Activated T-cell treated with anti-CD3 and anti-CD28 coated beads, Interleukin-2, amount 50 U/mL, for 1 hour (primary cell): ENCODE data around the gene G3BP1.
A peak's percentile ranks its signal among the peaks of the same experiment; 100 is the strongest.
"Not testable (repeated sequence)": the region's sequence is repeated elsewhere in the genome, so short reads cannot be mapped to it uniquely, and the experiment has no call there.

ENCODE experiments used
- DNase-seq: peaks from one replicate; pipeline ENCODE4 v3.0.0-alpha.2; 2020

G3BP1 gene

DNA sequence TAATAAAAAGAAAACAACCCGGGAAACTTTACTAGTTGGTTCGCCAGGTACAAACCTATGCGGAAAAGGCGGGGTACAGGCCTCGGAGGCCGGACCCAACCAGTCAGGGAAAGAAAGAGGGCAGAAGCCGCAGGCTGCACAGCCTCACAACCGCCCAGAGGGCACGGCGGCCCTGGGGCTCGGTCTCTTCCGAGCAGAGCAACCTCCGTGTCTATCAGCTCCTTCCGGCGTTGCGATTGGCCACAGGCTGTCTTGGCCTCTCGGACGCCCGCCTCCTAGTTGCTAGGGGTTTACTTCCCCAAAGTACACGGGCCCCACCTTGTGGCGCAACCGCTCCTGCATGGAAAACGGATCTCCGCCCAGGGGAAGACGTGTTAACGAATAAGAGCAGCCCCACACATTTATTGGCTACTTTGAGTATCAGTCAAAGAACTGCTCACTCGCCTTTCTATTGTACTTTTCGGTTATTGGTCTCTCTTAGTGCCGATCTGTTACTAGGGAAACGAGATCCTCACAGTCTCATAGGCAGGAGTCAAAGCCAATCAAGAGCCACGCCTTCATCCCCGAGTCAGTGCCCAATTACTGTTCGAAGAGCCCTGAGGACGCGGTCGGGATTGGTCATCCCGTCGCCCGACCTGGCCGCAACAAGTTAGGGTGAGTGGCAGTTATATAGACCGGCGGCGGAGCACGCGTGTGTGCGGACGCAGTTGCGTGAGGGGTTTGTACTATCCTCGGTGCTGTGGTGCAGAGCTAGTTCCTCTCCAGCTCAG lies at the start of gene G3BP1:
Gene G3BP1 (plus strand): TSS at position 696 of the 770 bp plus-strand sequence. CDS start 14,667 bp downstream, outside the sequence.
- DNase-seq = peak; percentile 97

DNA sequence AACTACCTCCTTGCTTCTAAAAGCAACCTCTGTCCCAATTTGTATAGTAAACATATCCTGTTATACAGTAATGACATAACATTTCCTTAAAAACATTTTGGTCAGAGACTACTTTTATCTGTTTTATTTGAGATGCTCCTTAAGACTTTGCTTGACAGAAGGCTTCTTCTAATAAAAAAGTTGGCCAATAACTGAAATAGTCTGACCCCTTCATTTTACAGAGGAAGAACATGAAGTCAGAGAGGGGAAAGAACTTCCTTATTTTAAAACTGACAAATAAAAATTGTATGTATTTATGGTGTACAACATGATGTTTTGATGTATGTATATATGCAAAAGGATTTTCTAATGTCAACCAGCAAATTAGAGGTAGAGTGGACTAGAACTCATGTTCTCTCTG lies 49.2 kb upstream of the G3BP1 start:
- no peak for DNase-seq

DNA sequence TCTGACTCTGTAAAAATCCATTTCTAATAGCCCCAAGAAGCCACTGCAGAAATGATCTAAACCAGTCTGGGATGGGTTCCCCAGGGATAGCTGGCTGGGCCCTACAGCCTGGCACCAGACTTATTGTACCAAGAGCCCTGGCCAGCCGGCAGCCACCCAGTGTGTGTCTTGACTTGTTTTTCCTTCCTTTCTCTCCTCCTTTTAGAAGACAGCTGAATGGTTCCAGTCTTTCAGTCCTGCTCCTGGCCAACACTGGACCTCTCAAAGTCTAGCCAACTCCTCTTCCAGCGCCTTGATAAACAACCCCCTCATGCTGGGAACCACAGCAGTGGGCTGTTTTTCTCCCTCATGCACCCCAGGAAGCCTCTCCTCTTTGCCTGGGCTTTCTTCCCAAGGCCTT lies 47.4 kb upstream of the G3BP1 start:
- DNase-seq = no peak

- not testable (repeated sequence) for DNase-seq
These were observed 42.2 kb upstream of the G3BP1 start for GRCh38 chr5:151729597-151729996.

GRCh38 chr5:151730381-151730780 lies 41.4 kb upstream of the G3BP1 start:
- no peak for DNase-seq

GRCh38 chr5:151733358-151734063 lies 38.2 kb upstream of the G3BP1 start:
- no peak for DNase-seq

DNA sequence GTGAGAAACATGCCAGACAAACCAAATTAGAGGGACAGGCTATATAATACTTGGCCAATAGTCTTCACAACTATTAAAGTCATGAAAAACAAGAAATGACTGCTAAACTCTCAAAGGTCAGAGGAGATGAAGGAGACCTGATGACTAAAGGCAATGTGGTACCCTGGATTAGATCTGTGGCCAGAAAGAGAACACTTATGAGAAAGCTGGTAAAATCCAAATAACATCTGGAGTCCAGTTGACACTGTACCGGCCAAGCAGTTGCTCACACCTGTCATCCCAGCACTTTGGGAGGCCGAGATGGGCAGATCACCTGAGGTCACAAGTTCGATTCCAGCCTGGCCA lies 37.7 kb upstream of the G3BP1 start:
- DNase-seq = no peak

DNA sequence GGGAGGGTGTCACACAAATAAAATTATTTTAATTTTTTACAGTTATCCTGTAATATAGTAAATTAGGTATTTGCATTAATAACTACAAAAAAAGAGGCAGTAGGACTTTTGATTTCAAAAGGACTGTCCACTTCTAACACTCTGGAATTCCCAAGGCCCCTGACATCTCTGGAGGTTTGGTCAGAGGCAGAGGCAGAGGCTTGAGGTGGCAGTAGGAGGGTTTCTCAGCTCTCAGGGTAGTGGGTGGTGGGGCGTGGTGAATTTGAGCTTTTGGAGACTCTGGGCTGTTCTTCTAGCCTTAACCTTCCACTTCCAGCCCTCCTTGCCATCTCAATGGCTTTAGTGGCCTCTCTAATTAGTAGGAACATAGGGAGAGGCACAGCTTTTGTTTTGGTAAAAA lies 36.1 kb upstream of the G3BP1 start:
- no peak for DNase-seq

DNA sequence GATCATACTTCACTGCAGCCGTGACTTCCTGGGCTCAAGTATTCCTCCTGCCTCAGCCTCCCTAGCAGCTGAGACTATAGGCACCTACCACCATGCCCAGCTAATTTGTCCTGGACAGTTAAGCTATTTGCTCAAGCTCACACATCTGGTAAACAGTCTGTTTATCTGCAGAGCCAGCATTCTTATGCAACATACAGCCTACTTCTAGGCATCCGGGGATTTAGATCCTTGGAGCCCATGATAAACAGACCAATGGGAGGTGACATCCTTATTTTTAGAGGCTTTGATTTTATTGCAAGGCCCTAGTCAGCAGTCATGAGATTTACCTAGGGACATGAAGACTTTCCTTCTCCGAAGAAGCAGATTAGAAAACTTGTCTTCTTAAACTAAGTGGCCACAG lies 34.3 kb upstream of the G3BP1 start:
- no peak for DNase-seq

DNA sequence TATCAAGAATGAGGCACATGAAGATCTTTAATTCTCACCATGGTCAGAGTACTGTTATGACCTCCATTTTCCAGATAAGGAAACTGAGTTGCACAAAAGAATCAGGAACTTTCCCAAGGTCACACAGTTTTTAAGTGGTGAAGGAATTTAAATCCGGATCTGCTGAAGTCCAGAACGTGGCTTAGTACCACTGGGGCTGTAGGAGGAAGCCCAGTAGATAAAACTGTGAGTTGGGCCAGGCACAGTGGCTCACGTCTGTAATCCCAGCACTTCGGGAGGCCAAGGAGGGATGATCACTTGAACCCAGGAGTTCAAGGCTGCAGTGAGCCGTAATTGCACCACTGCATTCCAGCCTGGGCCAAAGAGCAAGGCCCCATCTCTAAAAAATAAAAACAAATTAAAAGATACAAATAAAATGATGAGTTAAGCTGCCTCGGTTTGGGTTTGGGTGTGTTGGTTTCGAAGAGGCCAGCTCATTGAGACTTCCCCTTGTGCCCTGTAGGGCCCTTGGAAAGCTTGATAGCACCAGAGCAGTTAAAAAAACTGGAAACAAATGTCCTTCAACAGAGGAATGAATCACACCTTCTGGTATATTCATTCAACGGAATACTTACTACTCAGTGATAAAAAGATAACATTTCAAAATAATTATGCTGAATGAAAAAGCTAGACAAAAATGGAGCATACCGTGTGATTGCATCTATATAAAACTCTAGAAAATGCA lies 33.5 kb upstream of the G3BP1 start:
- no peak for DNase-seq

DNA sequence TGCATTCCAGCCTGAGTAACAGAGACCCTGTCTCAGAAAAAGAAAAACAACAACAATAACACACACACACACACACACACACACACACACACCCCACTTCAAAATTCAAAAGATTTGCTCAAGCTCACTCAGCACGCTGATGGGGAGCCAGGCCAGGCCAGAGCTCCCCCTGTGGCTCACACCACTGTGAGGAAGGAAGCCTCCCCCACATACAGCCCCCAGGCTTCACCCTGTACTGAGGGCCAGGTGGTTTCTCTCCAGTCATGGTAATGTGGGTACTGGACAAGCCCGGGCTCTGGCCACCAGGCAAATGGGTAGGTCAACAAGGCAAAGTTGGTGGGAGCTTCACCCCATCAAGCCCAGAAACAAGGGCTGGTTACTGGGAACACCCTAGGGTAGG lies 32.4 kb upstream of the G3BP1 start:
- DNase-seq = no peak

GRCh38 chr5:151739939-151740335 lies 31.8 kb upstream of the G3BP1 start:
- DNase-seq = no peak

DNA sequence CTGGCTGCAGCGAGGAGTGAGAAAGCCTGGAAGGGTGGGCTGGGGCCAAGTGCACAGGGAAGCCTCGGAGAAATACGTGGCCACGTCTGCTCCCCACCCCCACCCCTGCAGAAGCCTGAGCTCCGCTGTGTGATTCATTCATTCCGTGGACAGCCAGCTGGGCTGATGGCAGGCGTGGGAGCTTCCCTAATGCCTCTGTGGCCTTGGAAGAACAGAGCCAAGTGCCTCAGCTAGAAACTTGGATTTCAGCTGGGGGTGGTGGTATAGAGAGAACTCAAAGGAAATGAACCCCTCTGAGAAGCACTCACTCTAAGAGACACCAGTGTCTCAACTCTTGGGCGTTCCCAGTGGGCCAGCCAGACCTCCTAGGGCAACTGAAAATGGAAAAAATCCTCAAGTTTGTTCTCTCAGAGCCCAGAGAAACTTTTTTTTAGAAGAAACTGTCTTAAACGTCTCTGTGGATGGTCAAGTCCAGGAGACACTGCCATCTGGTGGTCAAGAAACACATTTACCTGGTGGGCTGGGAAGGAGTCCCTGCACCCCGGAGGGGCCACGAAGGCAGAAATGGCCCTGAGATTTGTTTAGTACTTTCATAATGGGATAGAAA lies 31.3 kb upstream of the G3BP1 start:
- peak; percentile 38 for DNase-seq

- no peak for DNase-seq
These were observed 30.8 kb upstream of the G3BP1 start for GRCh38 chr5:151740958-151741373.

- no peak for DNase-seq
These were observed 29.9 kb upstream of the G3BP1 start for GRCh38 chr5:151741678-151742423.

DNA sequence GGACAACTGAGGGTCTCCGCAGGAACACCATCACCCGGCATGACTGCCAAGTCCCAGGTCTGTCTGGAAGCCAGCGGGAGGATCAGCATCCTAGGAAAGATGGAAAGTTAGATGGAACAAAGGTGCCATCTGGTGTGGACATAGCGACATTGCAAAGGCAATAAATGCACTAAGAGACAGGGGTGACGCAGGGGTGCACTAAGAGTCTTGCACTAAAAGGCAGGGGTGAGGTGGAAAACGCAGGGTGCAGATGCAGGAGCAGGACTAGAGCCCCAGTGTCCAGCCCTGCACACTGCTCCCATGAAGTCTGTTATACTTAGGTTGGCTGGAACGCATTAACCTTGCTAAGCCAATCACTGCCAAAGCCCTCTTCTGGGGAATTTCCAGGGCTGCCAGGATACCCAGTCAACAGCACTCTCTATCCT lies 28.9 kb upstream of the G3BP1 start:
- no peak for DNase-seq

DNA sequence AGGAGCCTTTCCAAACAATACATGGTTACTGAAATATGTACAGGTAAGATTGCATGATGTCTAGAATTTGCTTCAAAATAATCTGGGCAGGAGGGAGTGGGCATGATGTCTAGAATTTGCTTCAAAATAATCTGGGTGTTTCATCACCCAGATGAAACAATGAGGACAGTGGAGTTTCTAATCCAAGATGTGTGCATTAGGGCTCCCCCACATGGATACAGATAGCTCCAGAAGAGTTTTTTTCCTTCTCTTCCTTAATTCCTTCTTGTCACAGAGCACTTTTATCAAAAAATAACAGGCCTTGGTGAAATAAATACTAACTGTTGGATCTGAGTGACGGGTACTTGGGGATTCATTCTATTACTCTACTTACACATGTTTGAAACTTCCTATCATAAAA lies 28.2 kb upstream of the G3BP1 start:
- no peak for DNase-seq

GRCh38 chr5:151745071-151745705 lies 26.6 kb upstream of the G3BP1 start:
- DNase-seq = peak; percentile 31

DNA sequence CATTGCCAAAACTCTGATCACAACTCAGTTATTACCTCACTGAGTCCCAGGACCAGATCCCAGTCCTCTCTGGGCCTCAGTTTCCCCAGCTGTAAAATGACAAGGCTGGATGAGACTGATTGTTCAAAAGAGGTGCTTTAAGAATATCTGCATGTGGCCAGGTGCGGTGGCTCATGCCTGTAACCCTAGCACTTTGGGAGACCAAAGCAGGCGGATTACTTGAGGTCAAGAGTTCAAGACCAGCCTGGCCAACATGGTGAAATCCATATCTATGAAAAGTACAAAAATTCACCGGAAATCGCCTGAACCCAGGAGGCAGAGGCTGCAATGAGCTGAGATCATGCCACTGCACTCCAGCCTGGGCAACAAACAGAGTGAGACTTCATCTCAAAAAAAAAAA lies 21.6 kb upstream of the G3BP1 start:
- no peak for DNase-seq

- DNase-seq = no peak
These were observed 20.7 kb upstream of the G3BP1 start for GRCh38 chr5:151751091-151751490.

DNA sequence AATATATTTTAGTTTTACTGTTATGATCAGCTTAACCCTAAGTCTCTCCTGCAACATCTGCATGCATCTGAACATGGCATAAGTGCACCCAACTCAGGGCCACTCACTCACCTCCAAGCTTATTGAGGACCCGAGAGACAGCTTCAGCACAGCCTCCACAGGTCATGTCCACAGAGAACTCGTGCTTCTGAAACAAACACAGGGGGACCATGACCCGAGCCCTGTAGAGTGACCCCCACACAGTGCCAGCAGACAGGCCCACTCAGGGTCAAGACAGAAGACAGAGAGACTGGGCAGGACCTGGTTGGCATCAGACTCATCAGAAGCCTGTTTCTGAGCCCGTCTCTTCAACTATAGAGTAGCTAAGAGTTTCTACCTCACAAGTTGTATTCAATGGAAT lies 20.2 kb upstream of the G3BP1 start:
- DNase-seq = no peak

DNA sequence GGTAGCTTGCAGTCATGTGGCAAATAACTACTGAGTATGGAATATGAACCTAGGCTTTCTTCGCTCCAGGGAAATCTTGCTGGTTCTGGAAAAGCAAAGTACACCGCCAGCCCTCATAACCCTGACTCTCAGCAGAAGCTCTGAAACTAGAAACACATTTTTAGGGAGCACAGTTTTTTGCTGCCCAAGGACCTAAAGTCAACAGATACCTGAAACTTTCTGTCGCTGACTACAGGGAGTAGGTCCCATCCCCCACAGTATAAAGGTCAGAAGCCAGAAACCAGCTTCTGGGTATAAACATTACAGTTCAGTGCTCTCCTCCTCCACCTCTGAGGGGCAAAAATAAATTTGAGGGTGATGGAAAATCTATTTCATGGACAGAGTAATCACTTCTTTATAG lies 16.4 kb upstream of the G3BP1 start:
- no peak for DNase-seq
